Measurements from ENCODE around the gene PLPPR1. TPM values are rescaled to one million over a fixed set of nuclear protein-coding genes. Genes with fewer than 3 reads are reported as not detected.

Gene PLPPR1
- total and polyA plus RNA-seq, 2 of the 13 experiments (the other 11 are each of a cell fraction or from before 2014, with no cell fraction given) = 16.0 to 84.7 TPM

DNA sequence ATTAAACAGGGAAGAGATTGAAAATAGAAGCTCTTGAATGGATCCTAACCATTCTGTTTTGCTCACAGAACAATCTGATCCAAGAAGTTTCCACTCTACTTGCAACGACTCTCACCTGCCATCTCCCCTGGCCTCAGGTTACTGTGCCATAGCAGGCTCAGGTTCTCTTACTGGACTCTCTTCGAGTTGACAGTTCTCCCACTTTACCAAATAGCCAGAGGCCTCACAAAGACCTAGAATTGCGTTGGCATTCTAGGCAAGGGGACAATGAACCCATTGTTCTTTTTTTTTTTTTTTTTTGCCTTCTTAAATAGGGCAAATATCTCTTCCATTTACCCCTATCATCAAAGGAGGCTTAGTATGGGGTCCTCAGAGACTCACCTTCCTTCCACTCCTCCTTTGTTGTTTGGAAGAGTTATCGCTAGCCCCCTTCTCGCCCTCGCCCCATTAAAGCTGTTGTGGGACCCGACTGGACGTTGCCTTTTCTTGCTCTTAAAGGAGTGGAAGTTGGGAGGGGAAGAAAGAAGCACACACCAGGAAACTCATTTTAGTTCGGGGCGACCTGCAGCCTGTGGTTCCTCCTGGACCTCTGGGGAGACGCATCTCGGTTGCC, 688 bp upstream of the PLPPR1 start:
- POLR2A ChIA-PET = interaction anchor here (1.0 to 2.8 kb wide), 4 partner anchors 11 to 371 kb away, joined by 5 to 19 read pairs (median 10); partner anchors contain the start of genes MRPL50 and ZNF189
- peaks cover 2 to 8% of the 10 kb centered on the region in 2 experiments; a peak in 3 of 5 replicates for H3K27me3 ChIP-seq (ENCODE audit: control insufficient read depth in 1 of 2, insufficient read depth in 2 of 2, low read length in 2 of 2)
- FAIRE-seq (no peak), DNase-seq (ENCODE audit: low spot score) (peak; percentile 67), ATAC-seq (peak; percentile 16)
- H3K4me2 ChIP-seq (ENCODE audit: low read depth, low read length) = peak overlapping the region; percentile 98
- no peaks in the 10 kb centered on the region for H3K79me2 ChIP-seq (ENCODE audit: insufficient read depth, low read length)
- intact Hi-C loops (cut with micrococcal nuclease; ENCODE audit: unreplicated experiment) = loop anchor here (1.0 to 5.0 kb wide), 3 partner anchors 34 to 207 kb away; no protein-coding TSS in a partner anchor
- CTCF ChIA-PET (ENCODE audit: low intra/inter-chr PET ratio, low total read pairs) = interaction anchor here (0.6 kb wide), 1 partner anchor 91 kb away, joined by 3 read pairs; no protein-coding TSS in a partner anchor
- H4K20me1 ChIP-seq (ENCODE audit: insufficient read depth, low read length) = no peaks in the 10 kb centered on the region
- in situ Hi-C loops (cut with HindIII; ENCODE audit: extremely low pct_ligation_motif_present, low pct_unique_long_range_greater_than_20kb) = no loop called here
- H3K9me3 ChIP-seq (ENCODE audit: low read length) = no peaks in the 10 kb centered on the region
- no peaks in the 10 kb centered on the region for H3K36me3 ChIP-seq (replicated peaks in 1 of 2; ENCODE audit: control insufficient read depth in 1 of 2, insufficient read depth in 2 of 2, low read length in 2 of 2)
- TSS peak; percentile 76 for BruUV-seq (replicated peaks)
- H3K27ac ChIP-seq (ENCODE audit: extremely low read length, insufficient read depth, low read length) = peak overlapping the region; percentile 77
- H3K4me3 ChIP-seq (replicated peaks in 1 of 3; ENCODE audit: insufficient read depth in 1 of 3, low read depth in 2 of 3, low read length in 3 of 3) = peak overlapping the region; percentile 89 to 92 (median 91)
- peak overlapping the region; percentile 87 for H2AFZ ChIP-seq (ENCODE audit: low read length)
- WGBS (ENCODE audit: low lambda C conversion rate) = 1% methylated on average over 12 of the region's 12 CpGs
- H3K4me1 ChIP-seq (ENCODE audit: insufficient read depth, low read length) = peaks cover 38% of the 10 kb centered on the region
- H3K9ac ChIP-seq (ENCODE audit: insufficient read depth, low read depth, low read length) = peak overlapping the region; percentile 81
- no peak for TF ChIP-seq ZNF331 (CRISPR knock-in tag; IDR thresholded peaks at IDR 0.05)
- TF ChIP-seq SPEN (CRISPR knock-in tag; IDR thresholded peaks at IDR 0.05; ENCODE audit: low read depth) = no peak
- peak; percentile 57; the same call in 1 of the 2 replicates for TF ChIP-seq ZNF362 (CRISPR knock-in tag; IDR thresholded peaks at IDR 0.05; ENCODE audit: borderline replicate concordance)
- 0 out of 2 replicates have a peak, but pooled peaks have one; percentile 9 for TF ChIP-seq CEBPG (CRISPR knock-in tag; IDR thresholded peaks at IDR 0.05)
- TF ChIP-seq, protein P1, sequence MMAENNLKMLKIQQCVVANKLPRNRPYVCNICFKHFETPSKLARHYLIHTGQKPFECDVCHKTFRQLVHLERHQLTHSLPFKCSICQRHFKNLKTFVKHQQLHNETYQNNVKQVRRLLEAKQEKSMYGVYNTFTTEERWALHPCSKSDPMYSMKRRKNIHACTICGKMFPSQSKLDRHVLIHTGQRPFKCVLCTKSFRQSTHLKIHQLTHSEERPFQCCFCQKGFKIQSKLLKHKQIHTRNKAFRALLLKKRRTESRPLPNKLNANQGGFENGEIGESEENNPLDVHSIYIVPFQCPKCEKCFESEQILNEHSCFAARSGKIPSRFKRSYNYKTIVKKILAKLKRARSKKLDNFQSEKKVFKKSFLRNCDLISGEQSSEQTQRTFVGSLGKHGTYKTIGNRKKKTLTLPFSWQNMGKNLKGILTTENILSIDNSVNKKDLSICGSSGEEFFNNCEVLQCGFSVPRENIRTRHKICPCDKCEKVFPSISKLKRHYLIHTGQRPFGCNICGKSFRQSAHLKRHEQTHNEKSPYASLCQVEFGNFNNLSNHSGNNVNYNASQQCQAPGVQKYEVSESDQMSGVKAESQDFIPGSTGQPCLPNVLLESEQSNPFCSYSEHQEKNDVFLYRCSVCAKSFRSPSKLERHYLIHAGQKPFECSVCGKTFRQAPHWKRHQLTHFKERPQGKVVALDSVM (CRISPR knock-in tag; IDR thresholded peaks at IDR 0.05) = no peak
- TF ChIP-seq SMC3 (IDR thresholded peaks at IDR 0.05; ENCODE audit: low read length) = no peak
- TF ChIP-seq ZNF720 (CRISPR knock-in tag; IDR thresholded peaks at IDR 0.05) = no peak
- TF ChIP-seq, protein P2, sequence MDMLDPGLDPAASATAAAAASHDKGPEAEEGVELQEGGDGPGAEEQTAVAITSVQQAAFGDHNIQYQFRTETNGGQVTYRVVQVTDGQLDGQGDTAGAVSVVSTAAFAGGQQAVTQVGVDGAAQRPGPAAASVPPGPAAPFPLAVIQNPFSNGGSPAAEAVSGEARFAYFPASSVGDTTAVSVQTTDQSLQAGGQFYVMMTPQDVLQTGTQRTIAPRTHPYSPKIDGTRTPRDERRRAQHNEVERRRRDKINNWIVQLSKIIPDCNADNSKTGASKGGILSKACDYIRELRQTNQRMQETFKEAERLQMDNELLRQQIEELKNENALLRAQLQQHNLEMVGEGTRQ (IDR thresholded peaks at IDR 0.05; ENCODE audit: low read depth, low read length) = no peak
- TF ChIP-seq, protein P2 (CRISPR knock-in tag; IDR thresholded peaks at IDR 0.05; ENCODE audit: borderline replicate concordance) = no peak
- peak; percentile 3 for TF ChIP-seq ZEB1 (IDR thresholded peaks at IDR 0.05; ENCODE audit: insufficient replicate concordance, low read depth)
- peak; percentile 28 for TF ChIP-seq TARDBP (CRISPR knock-in tag; IDR thresholded peaks at IDR 0.05)
- TF ChIP-seq, protein P3, sequence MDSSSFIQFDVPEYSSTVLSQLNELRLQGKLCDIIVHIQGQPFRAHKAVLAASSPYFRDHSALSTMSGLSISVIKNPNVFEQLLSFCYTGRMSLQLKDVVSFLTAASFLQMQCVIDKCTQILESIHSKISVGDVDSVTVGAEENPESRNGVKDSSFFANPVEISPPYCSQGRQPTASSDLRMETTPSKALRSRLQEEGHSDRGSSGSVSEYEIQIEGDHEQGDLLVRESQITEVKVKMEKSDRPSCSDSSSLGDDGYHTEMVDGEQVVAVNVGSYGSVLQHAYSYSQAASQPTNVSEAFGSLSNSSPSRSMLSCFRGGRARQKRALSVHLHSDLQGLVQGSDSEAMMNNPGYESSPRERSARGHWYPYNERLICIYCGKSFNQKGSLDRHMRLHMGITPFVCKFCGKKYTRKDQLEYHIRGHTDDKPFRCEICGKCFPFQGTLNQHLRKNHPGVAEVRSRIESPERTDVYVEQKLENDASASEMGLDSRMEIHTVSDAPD (CRISPR knock-in tag; IDR thresholded peaks at IDR 0.05) = 0 out of 2 replicates have a peak, but pooled peaks have one; percentile 30
- 0 out of 2 replicates have a peak, but pooled peaks have one; percentile 6 for TF ChIP-seq KLF15 (CRISPR knock-in tag; IDR thresholded peaks at IDR 0.05; ENCODE audit: borderline replicate concordance)
- TF ChIP-seq NFKBIZ (CRISPR knock-in tag; IDR thresholded peaks at IDR 0.05) = no peak
- 0 out of 2 replicates have a peak, but pooled peaks have one; percentile 15 for TF ChIP-seq CSRNP1 (CRISPR knock-in tag; IDR thresholded peaks at IDR 0.05)
